OCI-LY1 (cell line): ENCODE measurements around the gene LTBP1.

Experiments used
- EZH2 ChIP-seq: fragments of 200-600 bp; sonication (generic), shearing (Covaris generic); IDR thresholded peaks from 2 replicates; pipeline ENCODE4 v1.8.0; 2017; ENCODE audit warnings: borderline replicate concordance, mixed run types, mild to moderate bottlenecking, antibody characterized with exemption, low read length, moderate library complexity, mixed read lengths
- TF ChIP-seq, protein P1 (sequence below): fragments of 200-600 bp; sonication (generic), shearing (Covaris generic); IDR thresholded peaks from 2 replicates; pipeline ENCODE4 v1.5.1; 2017; ENCODE audit warnings: mild to moderate bottlenecking, antibody characterized with exemption, low read length, moderate library complexity, mixed read lengths

DNA sequence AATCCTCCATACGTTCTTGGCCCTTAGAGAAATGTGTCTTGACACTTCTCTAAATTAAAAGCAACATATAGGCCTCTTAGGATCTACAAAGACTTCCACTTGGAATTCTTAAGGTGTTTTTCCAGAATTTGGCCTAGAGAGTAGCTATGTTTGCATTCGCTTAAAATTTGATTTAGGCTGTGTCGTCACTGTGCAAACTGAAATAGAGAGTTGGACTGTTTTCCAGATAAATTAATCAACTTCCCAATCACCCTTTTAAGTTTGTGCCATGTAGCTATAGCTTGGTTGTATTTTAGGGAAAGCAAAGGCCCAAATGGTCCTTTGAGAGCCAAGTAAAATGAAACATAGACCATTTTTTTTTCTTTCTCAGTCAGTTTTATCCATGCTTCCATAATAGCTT lies 401.1 kb downstream of the LTBP1 start:
- TF ChIP-seq EZH2, result no peak
- TF ChIP-seq, protein P1, sequence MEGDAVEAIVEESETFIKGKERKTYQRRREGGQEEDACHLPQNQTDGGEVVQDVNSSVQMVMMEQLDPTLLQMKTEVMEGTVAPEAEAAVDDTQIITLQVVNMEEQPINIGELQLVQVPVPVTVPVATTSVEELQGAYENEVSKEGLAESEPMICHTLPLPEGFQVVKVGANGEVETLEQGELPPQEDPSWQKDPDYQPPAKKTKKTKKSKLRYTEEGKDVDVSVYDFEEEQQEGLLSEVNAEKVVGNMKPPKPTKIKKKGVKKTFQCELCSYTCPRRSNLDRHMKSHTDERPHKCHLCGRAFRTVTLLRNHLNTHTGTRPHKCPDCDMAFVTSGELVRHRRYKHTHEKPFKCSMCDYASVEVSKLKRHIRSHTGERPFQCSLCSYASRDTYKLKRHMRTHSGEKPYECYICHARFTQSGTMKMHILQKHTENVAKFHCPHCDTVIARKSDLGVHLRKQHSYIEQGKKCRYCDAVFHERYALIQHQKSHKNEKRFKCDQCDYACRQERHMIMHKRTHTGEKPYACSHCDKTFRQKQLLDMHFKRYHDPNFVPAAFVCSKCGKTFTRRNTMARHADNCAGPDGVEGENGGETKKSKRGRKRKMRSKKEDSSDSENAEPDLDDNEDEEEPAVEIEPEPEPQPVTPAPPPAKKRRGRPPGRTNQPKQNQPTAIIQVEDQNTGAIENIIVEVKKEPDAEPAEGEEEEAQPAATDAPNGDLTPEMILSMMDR, result no peak
